Thoracic aorta (tissue), 2 donors: ENCODE measurements around the gene HID1. TPM values are rescaled to one million over a fixed set of nuclear protein-coding genes. Genes with fewer than 3 reads are reported as not detected.
A peak's percentile ranks its signal among the peaks of the same experiment; 100 is the strongest.

ENCODE experiments used
- ATAC-seq: fragments of 150-250 bp; one replicate; pipeline ENCODE4 v1.8.0; 2017; ENCODE audit warnings: low read depth; ENCODE audit not compliant: insufficient number of reproducible peaks, low FRiP score
- DNase-seq: peaks from one replicate; pipeline ENCODE4 v3.0.0-alpha.2; 2020; ENCODE audit warnings: low spot score
- H3K27ac ChIP-seq, 2 donors: fragments of 200-600 bp; sonication (generic); 1 replicate in 1 of 2; 2 replicates in 1 of 2; pipeline ENCODE4 v1.5.1; 2016; ENCODE audit warnings: mild to moderate bottlenecking in 2 of 2, moderate library complexity in 2 of 2
- H3K27me3 ChIP-seq: fragments of 200-600 bp; sonication (generic); replicated peaks from 2 replicates; pipeline ENCODE4 v1.6.0; 2016; ENCODE audit warnings: mild to moderate bottlenecking; ENCODE audit not compliant: insufficient read depth
- H3K36me3 ChIP-seq: fragments of 200-600 bp; sonication (generic); one replicate; pipeline ENCODE4 v1.5.1; 2016
- H3K4me1 ChIP-seq, 2 donors: fragments of 200-600 bp; sonication (generic); 1 replicate in 1 of 2; 2 replicates in 1 of 2; pipeline versions ENCODE4 v1.5.1 to v1.6.0; 2016; ENCODE audit warnings: low read depth in 2 of 2, mild to moderate bottlenecking in 1 of 2; ENCODE audit not compliant: control insufficient read depth in 1 of 2
- H3K4me3 ChIP-seq: fragments of 200-600 bp; sonication (generic); 2 replicates; pipeline ENCODE4 v1.5.1; 2016; ENCODE audit warnings: mild to moderate bottlenecking
- H3K9me3 ChIP-seq: fragments of 200-600 bp; sonication (generic); 2 replicates; pipeline ENCODE4 v1.5.1; 2016
- total RNA-seq, 2 donors: library from RNA; depleted of rRNA; stranded (reverse); fragments of >200 nt; gene quantifications; one replicate each; pipeline versions ENCODE4 v1.1.0 to v1.2.3, GENCODE V29; 2016
- TF ChIP-seq, protein P1 (sequence below): fragments of 200-600 bp; sonication (generic); IDR thresholded peaks from one replicate; pipeline ENCODE4 v1.5.1; 2019; ENCODE audit warnings: antibody characterized with exemption

Gene HID1
- total RNA-seq, 2 donors from 2014 or later, result 14.3 to 14.8 TPM

DNA sequence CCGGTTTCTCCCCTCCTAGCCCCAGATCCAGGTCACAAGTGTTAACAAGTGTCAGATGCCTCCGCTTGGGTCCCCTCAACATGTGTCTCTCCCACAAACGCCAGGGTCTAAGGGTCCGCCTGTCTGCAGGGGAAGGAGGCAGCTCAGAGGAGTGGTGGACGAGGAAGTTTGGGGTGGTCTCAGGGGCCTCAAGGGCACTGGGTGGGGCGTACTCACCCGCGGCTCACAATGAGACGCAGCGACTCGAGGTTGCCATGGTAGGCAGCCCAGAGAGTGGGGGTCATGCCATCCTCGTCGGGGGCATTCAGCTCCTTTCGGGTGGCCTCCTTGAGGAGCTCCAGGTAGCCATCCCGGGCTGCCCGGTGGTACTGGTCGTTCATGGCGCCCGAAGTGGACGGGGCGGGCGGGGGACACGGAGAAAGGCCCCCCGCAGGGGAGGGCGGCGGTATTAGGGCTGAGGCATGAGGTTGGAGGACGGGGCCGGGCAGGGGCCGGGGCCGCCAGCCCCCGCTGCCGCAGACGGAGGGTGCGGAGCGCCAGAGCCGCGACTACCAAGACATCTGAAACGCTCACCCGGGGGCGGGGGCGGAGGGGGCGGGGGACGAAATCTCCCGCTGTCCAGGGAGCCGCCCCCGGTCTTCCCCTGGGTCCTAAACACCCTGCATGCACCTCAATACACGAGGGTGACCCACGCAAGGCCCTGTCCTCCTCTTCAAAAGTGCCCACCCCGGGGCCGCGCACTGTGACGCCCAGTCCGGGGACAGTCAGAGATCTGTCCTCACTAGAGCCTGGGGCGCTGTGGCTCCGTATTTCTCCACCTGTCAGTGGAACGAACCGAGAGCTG, 49.6 kb downstream of the HID1 start, which contains the start of gene USH1G:
Gene USH1G, minus strand, starts transcription at position 562 of the 844 bp plus-strand sequence. Its CDS starts 182 bp downstream, at position 380.
- DNase-seq, result no peak
- Histone ChIP-seq H3K4me3 (peak within 1 kb of the TSS; percentile 62), H3K27ac (no peak within 1 kb of the TSS), H3K9me3 (no peaks in the 10 kb centered on the region), H3K27me3 (peaks cover 4% of the 10 kb centered on the region), H3K4me1 (peaks cover 18 to 19% of the 10 kb centered on the region in 2 donors), H3K36me3 (no peaks in the 10 kb centered on the region)
- no peak for ATAC-seq
- TF ChIP-seq, protein P1, sequence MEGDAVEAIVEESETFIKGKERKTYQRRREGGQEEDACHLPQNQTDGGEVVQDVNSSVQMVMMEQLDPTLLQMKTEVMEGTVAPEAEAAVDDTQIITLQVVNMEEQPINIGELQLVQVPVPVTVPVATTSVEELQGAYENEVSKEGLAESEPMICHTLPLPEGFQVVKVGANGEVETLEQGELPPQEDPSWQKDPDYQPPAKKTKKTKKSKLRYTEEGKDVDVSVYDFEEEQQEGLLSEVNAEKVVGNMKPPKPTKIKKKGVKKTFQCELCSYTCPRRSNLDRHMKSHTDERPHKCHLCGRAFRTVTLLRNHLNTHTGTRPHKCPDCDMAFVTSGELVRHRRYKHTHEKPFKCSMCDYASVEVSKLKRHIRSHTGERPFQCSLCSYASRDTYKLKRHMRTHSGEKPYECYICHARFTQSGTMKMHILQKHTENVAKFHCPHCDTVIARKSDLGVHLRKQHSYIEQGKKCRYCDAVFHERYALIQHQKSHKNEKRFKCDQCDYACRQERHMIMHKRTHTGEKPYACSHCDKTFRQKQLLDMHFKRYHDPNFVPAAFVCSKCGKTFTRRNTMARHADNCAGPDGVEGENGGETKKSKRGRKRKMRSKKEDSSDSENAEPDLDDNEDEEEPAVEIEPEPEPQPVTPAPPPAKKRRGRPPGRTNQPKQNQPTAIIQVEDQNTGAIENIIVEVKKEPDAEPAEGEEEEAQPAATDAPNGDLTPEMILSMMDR, result no peak

DNA sequence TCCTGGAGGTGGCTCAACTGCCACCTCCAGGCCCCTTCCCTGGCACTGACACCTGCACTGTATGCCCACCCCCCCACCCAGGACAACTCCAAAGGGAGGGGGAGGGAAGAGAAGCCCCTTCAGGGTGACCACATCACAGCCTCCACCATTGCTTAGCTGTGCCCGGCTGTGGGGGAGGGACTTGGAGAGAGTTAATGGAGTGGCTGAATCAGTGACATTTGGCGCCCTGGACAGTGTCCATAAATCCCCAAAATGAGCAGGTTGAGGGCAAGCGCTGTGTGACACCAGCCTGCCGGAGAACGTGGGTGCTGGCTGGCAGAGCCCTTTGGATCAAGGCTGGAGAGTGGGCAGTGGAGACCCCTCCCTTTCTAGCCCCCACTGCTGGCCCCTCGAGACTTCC, 50.4 kb downstream of the HID1 start:
- H3K4me1 ChIP-seq, result peaks cover 18 to 19% of the 10 kb centered on the region in 2 donors
- no peaks in the 10 kb centered on the region for H3K36me3 ChIP-seq
- H3K27ac ChIP-seq, result no peak overlapping the region
- TF ChIP-seq, protein P1, result no peak
- no peak for DNase-seq
- no peak overlapping the region for H3K4me3 ChIP-seq
- no peak for ATAC-seq
- H3K27me3 ChIP-seq, result peaks cover 4% of the 10 kb centered on the region
- no peaks in the 10 kb centered on the region for H3K9me3 ChIP-seq

DNA sequence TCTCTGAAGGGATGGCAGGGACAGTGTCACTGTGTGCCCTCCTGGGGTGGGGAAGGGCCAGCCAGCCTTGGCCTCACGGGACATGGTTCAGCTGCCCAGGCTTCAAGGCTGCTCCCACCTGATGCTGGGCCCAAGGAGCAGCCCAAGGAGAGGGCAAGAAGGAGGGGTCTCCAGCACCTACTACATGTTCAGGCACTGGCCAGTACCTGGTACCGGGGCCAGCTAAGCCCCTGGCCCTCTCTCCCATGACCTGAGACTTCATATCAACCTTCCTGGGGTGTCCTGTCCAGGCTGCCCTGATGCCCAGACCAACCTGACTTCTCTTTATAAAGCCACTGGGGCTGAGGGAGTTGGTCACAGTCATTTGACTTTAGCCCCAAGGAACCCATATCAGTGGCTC, 50.8 kb downstream of the HID1 start:
- DNase-seq (no peak), ATAC-seq (no peak)
- no peak overlapping the region for H3K27ac ChIP-seq
- H3K4me3 ChIP-seq, result no peak overlapping the region
- H3K4me1 ChIP-seq, result peaks cover 18 to 19% of the 10 kb centered on the region in 2 donors
- no peaks in the 10 kb centered on the region for H3K9me3 ChIP-seq
- H3K27me3 ChIP-seq, result peaks cover 4% of the 10 kb centered on the region
- no peaks in the 10 kb centered on the region for H3K36me3 ChIP-seq
- TF ChIP-seq, protein P1, result no peak

DNA sequence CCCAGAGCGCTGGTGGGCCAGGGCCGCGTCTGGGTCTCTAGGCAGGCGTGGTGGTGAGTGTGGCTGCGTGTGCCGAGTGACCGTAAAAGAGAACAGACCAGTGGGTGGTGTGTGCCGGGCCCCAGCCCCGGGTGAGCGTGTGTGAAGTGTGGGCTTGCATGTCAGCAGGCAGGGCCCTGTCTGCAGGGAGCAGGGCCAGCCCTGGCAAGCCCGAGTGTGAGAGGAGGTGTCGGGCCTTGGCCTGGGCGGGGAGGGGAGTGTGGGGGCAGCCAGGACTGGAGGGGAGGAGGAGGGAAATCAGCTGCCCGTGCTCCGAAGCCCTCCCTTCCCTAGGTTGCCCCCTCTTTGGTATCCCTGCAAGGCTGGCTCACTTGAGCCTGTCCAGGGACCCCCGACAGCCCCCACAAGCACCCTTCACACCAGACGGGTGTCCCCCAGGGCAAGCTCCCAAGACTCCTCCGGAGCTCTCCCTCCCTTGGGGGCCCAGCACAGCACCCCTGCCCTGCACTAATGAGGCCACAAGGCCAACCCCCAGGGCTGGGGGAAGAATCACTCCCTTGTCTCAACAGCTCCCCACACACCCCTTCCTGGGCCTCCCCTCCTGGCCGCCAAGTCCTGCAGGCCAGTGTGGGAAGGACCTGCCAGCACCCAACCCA, 51.4 kb downstream of the HID1 start:
- peaks cover 18 to 19% of the 10 kb centered on the region in 2 donors for H3K4me1 ChIP-seq
- no peak for ATAC-seq

DNA sequence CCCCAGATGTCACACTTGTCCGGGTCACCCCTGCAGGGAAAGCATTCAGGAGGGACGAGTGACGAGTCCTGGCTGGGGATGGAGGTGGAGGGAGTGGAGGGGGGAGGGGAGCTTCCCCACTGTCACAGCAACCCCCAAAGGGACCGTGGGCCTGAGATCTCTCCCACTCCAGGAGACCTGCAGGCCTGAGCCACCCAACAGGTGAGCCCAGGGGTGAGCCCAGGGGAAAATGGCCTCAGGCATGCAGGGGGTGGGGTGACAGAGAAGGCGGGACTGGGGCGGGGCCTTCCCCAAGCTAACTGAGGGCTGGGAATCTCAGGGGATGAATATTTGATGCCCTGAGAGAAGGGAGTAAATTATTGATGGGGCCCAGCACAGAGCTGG, 51.9 kb downstream of the HID1 start:
- DNase-seq, result no peak
- H3K27ac ChIP-seq, result no peak overlapping the region
- no peaks in the 10 kb centered on the region for H3K9me3 ChIP-seq
- ATAC-seq, result no peak
- TF ChIP-seq, protein P1, result no peak
- no peaks in the 10 kb centered on the region for H3K36me3 ChIP-seq
- H3K4me3 ChIP-seq, result no peak overlapping the region
- H3K4me1 ChIP-seq, result peaks cover 18 to 19% of the 10 kb centered on the region in 2 donors
- H3K27me3 ChIP-seq, result peaks cover 4% of the 10 kb centered on the region

More for the DNA sequence above, 51.4 kb downstream of the HID1 start:
- no peak for DNase-seq
- Histone ChIP-seq H3K27me3 (peaks cover 4% of the 10 kb centered on the region), H3K4me3 (no peak overlapping the region), H3K27ac (no peak overlapping the region), H3K36me3 (no peaks in the 10 kb centered on the region), H3K9me3 (no peaks in the 10 kb centered on the region)
- TF ChIP-seq, protein P1, result no peak
